Measurements from ENCODE around the gene STAC.

The STAC gene, protein sequence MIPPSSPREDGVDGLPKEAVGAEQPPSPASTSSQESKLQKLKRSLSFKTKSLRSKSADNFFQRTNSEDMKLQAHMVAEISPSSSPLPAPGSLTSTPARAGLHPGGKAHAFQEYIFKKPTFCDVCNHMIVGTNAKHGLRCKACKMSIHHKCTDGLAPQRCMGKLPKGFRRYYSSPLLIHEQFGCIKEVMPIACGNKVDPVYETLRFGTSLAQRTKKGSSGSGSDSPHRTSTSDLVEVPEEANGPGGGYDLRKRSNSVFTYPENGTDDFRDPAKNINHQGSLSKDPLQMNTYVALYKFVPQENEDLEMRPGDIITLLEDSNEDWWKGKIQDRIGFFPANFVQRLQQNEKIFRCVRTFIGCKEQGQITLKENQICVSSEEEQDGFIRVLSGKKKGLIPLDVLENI

DNA sequence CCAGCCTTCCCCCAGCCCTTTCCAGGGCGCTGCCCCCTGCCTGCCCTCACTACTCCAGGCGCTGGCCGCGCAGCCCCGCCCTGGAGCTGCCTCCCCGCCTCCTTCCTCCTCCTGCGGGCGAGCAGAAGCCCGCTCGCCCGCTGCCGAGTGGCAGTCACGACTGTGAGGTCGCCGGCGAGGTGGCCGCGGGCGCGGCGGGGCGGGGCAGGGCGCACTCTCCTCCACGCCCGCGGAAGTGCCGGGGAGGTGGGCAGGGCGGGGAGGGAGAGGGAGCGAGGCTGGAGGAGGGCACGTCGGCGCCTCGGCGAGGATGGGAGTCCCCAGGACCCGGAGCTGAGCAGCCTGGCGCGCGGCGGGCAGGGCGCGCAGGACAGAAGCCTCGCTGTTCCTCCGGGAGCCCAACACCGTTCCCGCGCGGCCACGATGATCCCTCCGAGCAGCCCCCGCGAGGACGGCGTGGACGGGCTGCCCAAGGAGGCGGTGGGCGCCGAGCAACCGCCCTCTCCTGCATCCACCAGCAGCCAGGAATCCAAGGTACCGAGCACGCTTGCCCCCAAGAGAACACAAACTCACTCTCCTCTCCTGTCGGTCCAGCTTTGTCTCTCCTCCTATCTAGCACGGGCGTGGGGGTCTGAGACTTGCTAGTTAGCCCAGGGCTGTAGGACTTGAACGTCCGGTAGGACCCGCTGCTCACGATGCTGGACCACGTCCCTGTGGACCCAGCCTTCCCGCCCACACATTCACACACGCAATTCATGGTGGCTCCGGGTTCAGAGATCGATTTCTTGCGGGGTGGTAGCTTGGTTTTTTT, at the start of gene STAC:
Gene STAC, plus strand, starts transcription at position 284 of the 811 bp plus-strand sequence. Its CDS starts 140 bp downstream, at position 424.
- in situ Hi-C loops (cut with MboI; ENCODE audit: low sequenced_read_pairs) = no loop called here

DNA sequence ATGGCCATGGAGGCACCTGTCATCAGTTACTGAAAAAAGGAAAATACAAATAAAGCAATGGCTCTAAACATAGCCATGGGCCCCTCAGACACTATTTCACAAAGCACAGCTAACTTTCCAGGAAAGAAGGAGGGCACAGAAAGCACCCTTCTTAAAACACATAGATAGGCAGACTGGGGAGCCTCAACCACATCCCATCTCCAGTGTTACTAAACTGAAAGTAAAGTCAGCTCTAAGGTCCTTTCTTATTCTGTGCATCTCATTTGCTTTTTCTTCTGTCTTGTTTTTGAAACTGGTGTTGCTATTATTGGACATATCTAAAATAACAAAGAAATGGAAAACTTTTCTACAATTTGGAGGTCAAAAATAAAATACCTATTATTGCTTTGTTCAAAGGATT, 48.2 kb upstream of the STAC start:
- in situ Hi-C loops (cut with MboI; ENCODE audit: low sequenced_read_pairs) = no loop called here

DNA sequence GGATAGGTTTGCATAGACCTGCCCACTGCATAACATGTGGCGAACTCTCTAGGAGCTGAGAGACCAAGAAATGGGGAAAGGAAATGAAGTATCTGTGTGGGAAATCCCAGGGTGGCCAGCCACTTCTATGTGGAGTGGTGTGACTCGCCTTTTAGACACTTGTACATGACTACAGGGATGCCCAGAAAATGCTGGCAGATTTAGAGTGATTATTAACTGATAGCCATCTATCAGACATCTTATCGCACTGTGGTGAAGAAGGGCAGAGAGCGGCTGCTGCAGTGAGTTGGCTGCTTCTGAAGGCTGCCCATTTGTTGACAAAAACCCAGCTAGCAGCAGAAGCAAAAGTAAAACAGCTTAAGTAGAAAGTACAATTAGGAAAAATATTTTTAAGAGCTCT, 18.1 kb upstream of the STAC start:
- in situ Hi-C loops (cut with MboI; ENCODE audit: low sequenced_read_pairs) = no loop called here

- in situ Hi-C loops (cut with MboI; ENCODE audit: low sequenced_read_pairs) = no loop called here
Observed at GRCh38 chr3:36362973-36363372, 17.3 kb upstream of the STAC start.

GRCh38 chr3:36364260-36364659, 16.0 kb upstream of the STAC start:
- in situ Hi-C loops (cut with MboI; ENCODE audit: low sequenced_read_pairs) = no loop called here

DNA sequence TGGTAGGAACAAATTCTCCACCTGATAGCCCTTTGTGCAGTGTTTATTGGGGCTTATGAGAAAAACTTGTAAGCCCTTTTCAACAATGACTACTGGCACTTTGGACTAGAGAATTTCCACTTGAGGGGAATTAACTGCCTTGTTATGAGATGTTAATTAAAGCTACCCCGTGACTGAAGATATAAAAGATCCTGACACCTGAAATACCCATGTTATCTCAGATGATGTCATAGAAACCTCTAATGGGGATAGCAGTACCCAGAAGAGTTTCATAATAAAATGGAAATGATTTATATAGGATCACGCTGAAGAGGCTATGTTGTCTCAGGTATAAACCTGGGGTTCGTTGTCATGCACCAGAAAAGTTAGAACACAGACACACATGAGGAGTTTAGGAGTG, 14.5 kb upstream of the STAC start:
- in situ Hi-C loops (cut with MboI; ENCODE audit: low sequenced_read_pairs) = no loop called here

- in situ Hi-C loops (cut with MboI; ENCODE audit: low sequenced_read_pairs) = no loop called here
Observed at GRCh38 chr3:36366308-36366707, 14.0 kb upstream of the STAC start.

DNA sequence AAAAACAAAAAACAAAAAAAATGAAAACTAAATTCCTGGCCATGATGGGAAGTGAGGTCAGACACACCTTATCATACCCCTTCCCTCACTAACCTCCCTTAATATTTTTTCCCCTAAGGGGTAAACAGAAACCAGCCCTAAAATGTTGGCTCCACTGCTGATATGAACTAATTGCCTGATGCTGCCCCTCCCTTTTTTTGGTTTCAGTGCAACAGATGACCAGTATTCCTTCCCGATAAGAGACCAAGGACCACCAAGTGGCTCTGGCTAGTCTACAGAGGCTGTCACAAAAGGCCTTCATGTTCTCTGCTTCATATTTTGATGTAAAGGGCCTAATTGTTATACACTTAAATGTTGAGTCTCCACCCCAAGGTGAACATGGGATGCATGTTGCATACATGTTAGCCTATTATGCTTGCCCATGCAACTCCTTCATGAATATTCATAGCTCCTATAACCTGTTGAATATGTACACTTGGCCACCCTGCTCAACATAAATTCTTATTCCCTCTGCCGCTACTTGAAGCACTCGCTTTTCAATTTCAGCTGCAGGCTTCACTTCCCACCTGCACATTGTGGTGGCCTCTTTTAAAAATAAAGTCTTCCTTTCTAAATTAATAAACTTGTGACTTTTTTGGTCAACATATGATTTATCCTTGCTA, 12.3 kb upstream of the STAC start:
- in situ Hi-C loops (cut with MboI; ENCODE audit: low sequenced_read_pairs) = no loop called here

DNA sequence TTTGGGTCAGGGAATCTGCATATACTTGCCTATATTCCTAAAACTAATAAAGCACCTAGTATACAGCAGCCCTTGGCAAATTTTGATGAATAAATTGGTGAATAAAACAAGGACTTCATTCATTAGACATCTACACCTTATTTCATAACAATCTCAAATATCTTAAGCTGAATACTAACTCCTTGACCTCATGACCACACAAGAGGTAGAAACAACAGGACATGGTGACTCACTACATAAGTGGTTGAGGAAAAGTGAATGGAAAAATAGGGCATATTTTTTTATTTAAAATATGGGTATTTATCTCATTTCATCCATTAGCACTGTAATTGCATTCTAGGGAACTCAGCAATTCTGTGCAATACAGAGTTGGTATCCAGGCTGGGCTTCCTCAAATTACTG, 7.8 kb upstream of the STAC start:
- in situ Hi-C loops (cut with MboI; ENCODE audit: low sequenced_read_pairs) = no loop called here

DNA sequence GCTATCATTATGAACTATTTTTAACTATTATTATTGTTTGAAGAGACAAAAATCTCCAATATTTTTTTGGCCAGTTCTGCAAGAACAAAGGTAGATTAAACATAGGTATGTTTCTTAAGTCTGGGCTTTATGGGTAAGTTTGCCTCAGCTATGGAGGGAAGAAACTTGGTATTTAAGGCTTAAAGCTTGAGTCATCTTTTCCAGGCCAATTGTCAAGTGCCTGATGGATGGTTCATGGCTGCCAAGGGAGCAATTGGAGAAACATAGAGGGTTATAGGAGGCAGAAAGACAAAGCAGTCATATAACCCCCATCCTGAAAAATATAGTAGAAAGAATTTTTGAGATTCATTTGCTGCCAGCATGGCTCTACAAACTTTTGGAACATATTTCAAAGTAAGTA, 7.2 kb upstream of the STAC start:
- in situ Hi-C loops (cut with MboI; ENCODE audit: low sequenced_read_pairs) = no loop called here

- in situ Hi-C loops (cut with MboI; ENCODE audit: low sequenced_read_pairs) = no loop called here
Observed at GRCh38 chr3:36373666-36374065, 6.6 kb upstream of the STAC start.

GRCh38 chr3:36379872-36380220, 458 bp upstream of the STAC start:
- in situ Hi-C loops (cut with MboI; ENCODE audit: low sequenced_read_pairs) = no loop called here

GRCh38 chr3:36381311-36381956, 1.1 kb downstream of the STAC start:
- in situ Hi-C loops (cut with MboI; ENCODE audit: low sequenced_read_pairs) = no loop called here

DNA sequence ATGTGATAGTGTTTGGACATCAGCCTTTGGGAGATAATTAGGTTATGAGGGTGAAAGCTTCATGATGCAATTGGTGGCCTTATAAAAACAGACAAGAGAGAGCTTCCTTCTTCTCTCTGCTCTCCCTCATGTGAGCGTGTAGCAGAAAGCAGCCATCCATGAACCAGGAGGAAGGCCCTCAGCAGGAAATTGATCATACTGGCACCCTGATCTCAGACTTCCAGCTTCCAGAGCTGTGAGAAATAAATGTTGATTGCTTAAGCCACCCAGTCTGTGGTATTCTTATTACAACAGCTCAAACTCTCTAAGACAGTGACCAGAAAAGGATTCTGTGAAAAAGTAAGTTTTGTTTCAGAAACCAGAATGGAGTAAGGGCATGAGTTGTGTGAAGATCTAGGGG, 13.3 kb downstream of the STAC start:
- in situ Hi-C loops (cut with MboI; ENCODE audit: low sequenced_read_pairs) = no loop called here

DNA sequence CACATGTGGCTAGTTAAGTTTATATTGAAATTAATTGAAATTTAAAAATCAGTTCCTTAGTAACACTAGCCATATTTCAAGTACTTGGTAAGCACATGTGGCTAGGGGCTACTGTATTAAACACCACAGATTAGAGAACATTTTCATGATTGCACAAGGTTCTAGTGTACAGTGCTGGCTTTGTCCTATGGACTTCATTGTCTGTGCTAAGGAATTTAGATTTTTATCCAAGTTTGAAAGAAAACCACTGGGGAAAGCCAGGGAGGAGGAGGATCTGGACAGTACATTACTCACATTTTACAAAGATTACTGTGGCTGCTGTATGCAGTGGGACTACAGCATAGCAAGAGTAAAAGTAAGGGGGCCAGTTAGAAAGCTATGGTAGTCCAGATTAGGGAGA, 13.9 kb downstream of the STAC start:
- in situ Hi-C loops (cut with MboI; ENCODE audit: low sequenced_read_pairs) = no loop called here

DNA sequence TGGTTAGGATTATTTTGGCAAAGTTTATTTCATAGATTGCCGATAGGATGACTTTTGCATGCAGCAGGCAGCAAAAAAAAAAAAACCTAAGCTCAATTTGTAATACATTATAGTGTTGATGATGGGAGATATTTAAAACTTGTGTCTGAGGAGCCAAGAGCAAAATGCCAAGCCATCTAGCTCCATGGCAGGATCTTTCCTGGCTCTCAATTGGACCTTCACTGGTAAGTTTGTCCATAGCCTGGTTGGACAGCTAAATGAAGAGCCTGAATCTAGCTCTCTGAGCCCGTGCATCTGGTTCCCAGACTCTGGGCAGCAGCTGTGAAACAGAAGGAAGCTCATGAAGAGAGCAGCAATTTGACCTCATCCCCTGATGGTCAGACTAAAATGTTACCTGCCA, 17.5 kb downstream of the STAC start:
- in situ Hi-C loops (cut with MboI; ENCODE audit: low sequenced_read_pairs) = no loop called here

DNA sequence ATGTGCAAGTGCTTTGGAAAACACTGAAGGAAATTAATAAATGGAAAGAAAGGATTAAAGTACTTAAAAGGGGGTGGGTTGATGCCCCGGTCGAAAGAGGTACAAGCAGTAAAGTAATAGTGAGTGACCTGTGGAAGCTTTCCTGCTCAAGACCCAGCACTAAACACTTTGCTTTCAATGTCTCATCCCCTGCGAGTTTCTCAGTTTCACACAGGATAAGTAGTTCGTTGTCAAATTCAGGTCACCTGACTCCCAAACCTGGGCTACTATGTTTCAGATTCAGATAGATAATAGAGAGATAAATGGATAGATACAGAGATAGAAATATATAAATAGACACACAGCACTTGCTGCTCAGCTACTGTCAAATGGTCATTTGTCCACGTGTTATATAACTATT, 19.6 kb downstream of the STAC start:
- in situ Hi-C loops (cut with MboI; ENCODE audit: low sequenced_read_pairs) = no loop called here

- in situ Hi-C loops (cut with MboI; ENCODE audit: low sequenced_read_pairs) = no loop called here
Observed at GRCh38 chr3:36401056-36401455, 20.8 kb downstream of the STAC start.

DNA sequence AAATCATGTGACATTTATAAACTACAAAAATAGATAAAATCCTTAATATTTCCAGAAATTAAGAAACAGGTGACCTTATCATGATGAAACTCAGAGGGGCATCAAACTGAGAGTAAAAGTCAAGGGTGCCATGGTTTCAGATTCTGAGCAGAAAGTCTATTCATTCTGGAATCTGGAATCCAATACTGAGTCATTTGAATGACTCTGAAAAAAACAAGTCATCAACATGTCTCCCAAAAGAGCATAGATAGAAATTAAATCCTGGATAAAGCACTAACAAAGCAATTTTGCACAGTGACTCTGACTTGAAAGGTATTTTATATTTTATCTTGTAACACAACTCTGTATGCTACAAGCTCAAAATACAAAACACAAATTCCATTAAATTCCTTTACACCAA, 23.4 kb downstream of the STAC start:
- in situ Hi-C loops (cut with MboI; ENCODE audit: low sequenced_read_pairs) = no loop called here

- in situ Hi-C loops (cut with MboI; ENCODE audit: low sequenced_read_pairs) = no loop called here
Observed at GRCh38 chr3:36405190-36405589, 24.9 kb downstream of the STAC start.

DNA sequence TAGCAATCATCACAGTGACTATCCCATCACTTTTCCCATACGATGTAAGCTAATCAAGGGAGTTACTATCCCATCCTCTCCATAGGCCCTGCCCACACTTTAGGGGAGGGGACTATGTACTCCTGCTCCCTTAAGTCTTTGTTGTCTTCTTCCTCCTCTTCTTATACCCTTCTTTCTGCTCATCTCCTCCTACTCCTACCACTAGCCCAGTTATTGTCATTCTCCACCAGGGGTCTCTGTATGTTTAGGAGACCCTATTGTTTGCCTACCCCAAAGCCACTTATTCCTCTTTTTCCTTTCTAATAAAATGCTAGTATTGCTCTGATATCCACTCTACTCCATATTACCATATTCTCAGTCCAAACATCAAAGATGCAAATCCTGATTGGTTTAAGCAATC, 27.8 kb downstream of the STAC start:
- in situ Hi-C loops (cut with MboI; ENCODE audit: low sequenced_read_pairs) = no loop called here

Data from hTERT RPE-1 (cell line).